Thymus (tissue), 11 donors: ENCODE measurements around the gene SET. TPM values are rescaled to one million over a fixed set of nuclear protein-coding genes. Genes with fewer than 3 reads are reported as not detected.

Experiments used
- DNase-seq, 9 donors: peaks; one replicate each; pipeline ENCODE4 v3.0.0-alpha.2; 2013; ENCODE audit warnings: low spot score in 9 of 9, low read depth in 6 of 9, missing footprints in 1 of 9
- H3K27ac ChIP-seq, 2 donors: one replicate each; pipeline ENCODE4 v1.5.1; 2013; ENCODE audit warnings: control low read depth in 1 of 2, low read depth in 1 of 2, low read length in 1 of 2, mild to moderate bottlenecking in 1 of 2, moderate library complexity in 1 of 2
- H3K27me3 ChIP-seq, 2 donors: one replicate each; pipeline ENCODE4 v1.5.1; 2013; ENCODE audit warnings: low read length in 1 of 2; ENCODE audit not compliant: control insufficient read depth in 2 of 2, insufficient read depth in 1 of 2
- H3K36me3 ChIP-seq, 2 donors: one replicate each; pipeline ENCODE4 v1.5.1; 2013; ENCODE audit warnings: low read length in 1 of 2, mild to moderate bottlenecking in 1 of 2, moderate library complexity in 1 of 2; ENCODE audit not compliant: control insufficient read depth in 2 of 2, insufficient read depth in 2 of 2
- H3K4me1 ChIP-seq, 2 donors: one replicate each; pipeline ENCODE4 v1.5.1; 2013; ENCODE audit warnings: low read length in 2 of 2; ENCODE audit not compliant: control insufficient read depth in 2 of 2, insufficient read depth in 2 of 2
- H3K4me3 ChIP-seq, 2 donors: one replicate each; pipeline ENCODE4 v1.5.1; 2013; ENCODE audit warnings: low read length in 2 of 2, control low read depth in 1 of 2, mild to moderate bottlenecking in 1 of 2
- H3K9me3 ChIP-seq, 2 donors: one replicate each; pipeline ENCODE4 v1.5.1; 2013; ENCODE audit warnings: low read length in 1 of 2, mild to moderate bottlenecking in 1 of 2; ENCODE audit not compliant: control insufficient read depth in 2 of 2, insufficient read depth in 1 of 2
- WGBS: extraction: QIAGEN DNeasy Blood & Tissue Kit; methylation state at CpG from one replicate; pipeline ENCODE4 v1.1.7; 2013; 5-methylcytosine and 5-hydroxymethylcytosine counted together
- polyA plus RNA-seq: library from polyadenylated mRNA; stranded (reverse); fragments of 200-250 nt; gene quantifications from one replicate; pipeline ENCODE4 v1.2.3, GENCODE V29; 2013
- total RNA-seq: library from RNA; stranded (reverse); fragments of 120-200 nt; gene quantifications from one replicate; pipeline ENCODE4 v1.2.4, GENCODE V29; 2013
- donor health status: healthy.

SET gene
- total and polyA plus RNA-seq, 2 donors = 177 to 654 TPM

DNA sequence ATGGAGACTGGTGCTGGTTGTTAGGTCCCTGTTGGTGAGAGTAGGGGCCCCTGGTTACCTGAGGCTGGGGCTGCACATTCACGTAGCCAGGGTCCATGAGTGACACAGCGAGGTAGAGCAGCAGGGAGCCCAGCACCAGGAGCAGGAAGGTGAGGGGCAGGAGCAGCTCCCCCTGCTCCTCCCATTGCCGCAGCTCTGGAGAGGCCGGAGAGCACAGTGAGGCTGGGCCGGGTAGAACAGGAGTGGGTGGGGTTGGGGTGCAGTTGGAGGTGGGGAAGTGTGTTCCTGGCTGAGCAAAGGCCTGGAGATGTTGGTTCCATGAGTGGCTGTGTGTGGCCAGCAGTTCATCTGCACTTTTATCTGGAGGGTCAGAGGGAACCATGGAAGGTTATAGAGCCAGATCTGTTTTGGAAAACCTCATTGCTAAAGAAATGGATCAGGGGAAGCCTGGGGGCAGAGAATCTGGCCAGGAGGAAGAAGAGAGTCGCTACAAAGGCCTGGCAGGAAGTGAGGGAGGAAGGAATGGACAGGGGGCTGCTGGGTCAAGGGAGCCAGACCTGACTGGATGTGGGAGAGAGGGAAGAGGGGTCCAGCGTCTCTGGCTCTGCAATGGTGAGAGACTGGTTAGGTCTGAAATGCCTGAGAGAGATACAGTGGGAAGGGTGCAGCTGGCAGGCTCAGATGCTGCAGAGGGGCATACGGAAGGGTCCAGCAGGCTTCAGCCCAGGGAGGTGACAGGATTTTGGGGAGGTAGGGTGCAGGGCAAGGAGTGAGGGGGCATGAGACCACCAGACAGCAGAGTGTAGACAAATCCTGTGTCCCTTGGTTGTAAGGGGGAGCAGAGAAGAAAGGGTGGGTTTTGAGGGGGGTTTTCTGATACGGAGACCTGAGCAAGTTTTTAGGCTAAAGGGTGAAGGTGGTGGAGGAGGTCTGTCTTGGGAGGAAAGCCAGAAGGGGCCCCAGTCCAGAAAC is 33.6 kb downstream of the SET start:
- WGBS = 86% methylated on average over 9 of the region's 9 CpGs
- peaks cover 0 to 4% of the 10 kb centered on the region in 2 donors for H3K9me3 ChIP-seq
- H3K4me1 ChIP-seq = peaks cover 25 to 44% of the 10 kb centered on the region in 2 donors
- H3K4me3 ChIP-seq = peak overlapping the region; percentile 68 to 71
- no peak for DNase-seq
- peak overlapping the region; percentile 43 to 84 for H3K27ac ChIP-seq
- H3K36me3 ChIP-seq = peaks cover 21 to 28% of the 10 kb centered on the region in 2 donors
- no peaks in the 10 kb centered on the region for H3K27me3 ChIP-seq

DNA sequence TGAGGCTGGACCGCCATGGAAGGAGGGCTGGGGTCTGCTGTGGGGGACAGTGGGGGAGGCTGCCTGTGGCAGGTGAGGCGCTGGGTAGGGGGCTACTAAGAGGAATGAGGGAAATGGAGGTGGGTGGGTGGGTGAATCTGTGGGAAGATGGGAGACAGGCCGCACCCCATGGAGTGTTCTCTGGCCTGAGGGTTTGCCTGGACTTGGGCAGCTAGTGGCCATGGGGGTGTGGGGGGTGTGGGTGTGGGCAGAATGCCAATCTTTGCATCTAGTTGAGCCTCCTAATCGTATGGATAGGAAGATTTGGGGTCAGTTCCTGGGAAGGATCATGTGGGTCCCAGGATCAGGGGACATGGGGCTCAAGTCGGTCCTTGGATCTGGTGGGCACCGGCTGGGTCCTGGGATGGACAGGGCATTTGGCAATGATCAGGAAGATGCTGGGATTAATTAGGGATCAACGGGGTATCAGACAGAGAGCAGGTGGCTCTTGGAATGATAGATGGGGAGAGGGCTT is 34.4 kb downstream of the SET start:
- Histone ChIP-seq H3K9me3 (peaks cover 0 to 4% of the 10 kb centered on the region in 2 donors), H3K27ac (peak overlapping the region; percentile 66 to 84), H3K27me3 (no peaks in the 10 kb centered on the region), H3K4me3 (peak overlapping the region; percentile 68 to 71), H3K4me1 (peaks cover 33 to 51% of the 10 kb centered on the region in 2 donors), H3K36me3 (peaks cover 21 to 28% of the 10 kb centered on the region in 2 donors)
- 38% methylated on average over 7 of the region's 7 CpGs for WGBS
- no peak for DNase-seq

- Histone ChIP-seq H3K9me3 (peaks cover 0 to 4% of the 10 kb centered on the region in 2 donors), H3K27ac (peak within 1 kb of the TSS; percentile 75 to 84), H3K27me3 (no peaks in the 10 kb centered on the region), H3K4me1 (peaks cover 35 to 58% of the 10 kb centered on the region in 2 donors), H3K4me3 (peak within 1 kb of the TSS; percentile 68 to 71), H3K36me3 (peaks cover 21 to 28% of the 10 kb centered on the region in 2 donors)
- WGBS = 1% methylated on average over 68 of the region's 68 CpGs
- DNase-seq = peak; percentile 90 to 99 (median 98)
These were observed 35.1 kb downstream of the SET start, which contains the start of gene ZDHHC12 for GRCh38 chr9:128723866-128724743. Gene ZDHHC12 (minus strand): TSS chr9:128724127. CDS start chr9:128724093, 34 bp downstream.

DNA sequence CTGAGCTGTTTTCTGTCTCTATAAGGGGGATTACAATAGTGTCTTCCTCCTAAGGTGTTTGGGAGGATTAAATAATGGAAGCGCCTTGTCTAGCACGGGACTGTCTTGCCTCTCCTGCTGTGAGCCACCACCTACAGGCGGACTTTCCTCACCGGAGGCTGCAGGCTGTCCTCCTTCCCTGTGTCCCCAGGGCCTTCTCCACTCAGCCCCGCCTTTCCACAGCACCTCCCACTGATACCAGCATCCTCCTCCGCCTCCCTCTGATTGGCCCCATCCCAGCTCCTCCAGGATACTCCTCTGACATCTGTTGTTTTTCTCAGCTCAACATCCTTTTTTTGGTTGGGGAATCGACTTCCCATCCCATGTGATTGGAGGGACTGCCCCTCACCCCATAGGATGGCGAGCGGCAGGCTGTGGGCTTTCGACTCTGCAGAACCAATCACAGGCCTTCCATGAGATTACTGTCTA is 35.8 kb downstream of the SET start:
- Histone ChIP-seq H3K27me3 (no peaks in the 10 kb centered on the region), H3K36me3 (peaks cover 20 to 33% of the 10 kb centered on the region in 2 donors), H3K9me3 (peaks cover 0 to 4% of the 10 kb centered on the region in 2 donors), H3K4me1 (peaks cover 35 to 65% of the 10 kb centered on the region in 2 donors), H3K4me3 (peak overlapping the region; percentile 68 to 71), H3K27ac (peak overlapping the region; percentile 26 to 75)
- peak in 2 of 9 donors; percentile 33 to 53 for DNase-seq
- WGBS = 55% methylated on average over 10 of the region's 10 CpGs

- 57% methylated on average over 5 of the region's 5 CpGs for WGBS
- Histone ChIP-seq H3K36me3 (peaks cover 31 to 32% of the 10 kb centered on the region in 2 donors), H3K27me3 (no peaks in the 10 kb centered on the region), H3K4me1 (peaks cover 35 to 64% of the 10 kb centered on the region in 2 donors), H3K4me3 (no peak overlapping the region), H3K9me3 (peaks cover 0 to 4% of the 10 kb centered on the region in 2 donors), H3K27ac (peak overlapping the region; percentile 89 to 93)
- peak in 5 of 9 donors; percentile 59 to 84 (median 62) for DNase-seq
These were observed 38.7 kb downstream of the SET start for GRCh38 chr9:128727640-128728248.

DNA sequence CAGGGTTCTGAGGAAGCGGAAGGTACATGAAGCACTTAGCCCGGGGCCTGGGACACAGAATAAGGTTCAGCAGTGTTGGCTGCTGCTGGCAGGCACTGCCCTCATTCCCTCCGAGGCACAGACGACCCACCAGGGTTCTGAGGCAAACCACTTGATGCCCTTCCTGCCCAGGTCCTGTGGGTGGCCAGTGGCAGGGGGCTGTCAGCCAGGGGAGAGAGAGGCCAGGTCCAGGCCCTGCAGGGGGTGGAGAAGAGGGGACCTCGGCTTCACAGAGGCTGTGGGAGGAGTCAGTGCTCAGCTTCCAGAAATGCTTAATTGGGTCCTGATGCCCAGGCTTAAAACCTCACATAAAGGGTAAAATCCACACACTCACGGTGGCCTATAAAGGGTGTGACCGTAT is 39.3 kb downstream of the SET start:
- H3K4me3 ChIP-seq = no peak overlapping the region
- peaks cover 33 to 59% of the 10 kb centered on the region in 2 donors for H3K4me1 ChIP-seq
- H3K27me3 ChIP-seq = no peaks in the 10 kb centered on the region
- peak overlapping the region; percentile 89 to 93 for H3K27ac ChIP-seq
- H3K9me3 ChIP-seq = peaks cover 0 to 4% of the 10 kb centered on the region in 2 donors
- WGBS = 86% methylated on average over 7 of the region's 7 CpGs
- peaks cover 36% of the 10 kb centered on the region in 2 donors for H3K36me3 ChIP-seq
- DNase-seq = no peak

DNA sequence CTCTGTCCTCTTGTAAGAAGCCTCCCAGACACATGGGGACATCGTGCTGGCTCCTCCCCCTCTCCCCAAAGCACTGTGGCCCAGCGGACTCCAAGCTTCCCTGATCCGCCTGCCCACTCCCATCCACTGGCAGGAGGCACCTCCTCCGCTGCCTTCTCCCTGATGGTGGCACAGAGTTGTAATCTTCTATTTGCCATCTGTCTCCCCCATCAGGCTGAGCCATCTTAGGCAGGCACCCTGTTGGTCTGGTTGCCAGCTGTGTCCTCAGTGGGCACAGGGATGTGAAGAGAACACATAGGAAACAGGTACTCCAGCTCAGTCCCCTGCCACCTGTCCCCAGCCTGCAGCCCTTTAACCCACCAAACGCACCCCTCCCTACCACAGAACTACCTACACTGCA is 40.3 kb downstream of the SET start:
- Histone ChIP-seq H3K27me3 (no peaks in the 10 kb centered on the region), H3K9me3 (peaks cover 0 to 4% of the 10 kb centered on the region in 2 donors), H3K4me3 (no peak overlapping the region), H3K36me3 (peaks cover 41% of the 10 kb centered on the region in 2 donors), H3K4me1 (peaks cover 30 to 55% of the 10 kb centered on the region in 2 donors), H3K27ac (no peak overlapping the region)
- WGBS = 90% methylated on average over 5 of the region's 5 CpGs
- DNase-seq = no peak
